Trophoblast cell (in vitro differentiated cells and primary cell): ENCODE results near the gene PLCG2.

Experiments
- DNase-seq, 2 donors: peaks; one replicate each; pipeline ENCODE4 v3.0.0-alpha.2; 2016
- H2AFZ ChIP-seq: 2 replicates; pipeline ENCODE4 v1.6.1; 2013; ENCODE audit warnings: low read length, moderate library complexity, mild to moderate bottlenecking; ENCODE audit not compliant: insufficient read depth, poor library complexity
- H2AK5ac ChIP-seq: 2 replicates; pipeline ENCODE4 v1.6.1; 2013; ENCODE audit warnings: mild to moderate bottlenecking, low read length
- H2BK120ac ChIP-seq: 2 replicates; pipeline ENCODE4 v1.6.1; 2013; ENCODE audit warnings: low read length, mild to moderate bottlenecking, moderate library complexity; ENCODE audit not compliant: insufficient read depth, poor library complexity
- H2BK12ac ChIP-seq: 2 replicates; pipeline ENCODE4 v1.6.1; 2013; ENCODE audit warnings: mild to moderate bottlenecking, low read length, moderate library complexity
- H2BK5ac ChIP-seq: 2 replicates; pipeline ENCODE4 v1.6.1; 2013; ENCODE audit warnings: low read length, low read depth, moderate library complexity, mild to moderate bottlenecking; ENCODE audit not compliant: poor library complexity
- H3K14ac ChIP-seq: 2 replicates; pipeline ENCODE4 v1.6.1; 2013; ENCODE audit warnings: mild to moderate bottlenecking, low read length
- H3K18ac ChIP-seq: 2 replicates; pipeline ENCODE4 v1.6.1; 2013; ENCODE audit warnings: mild to moderate bottlenecking, low read length
- H3K23ac ChIP-seq: 2 replicates; pipeline ENCODE4 v1.6.1; 2013; ENCODE audit warnings: low read length
- H3K27ac ChIP-seq: 2 replicates; pipeline ENCODE4 v1.5.1; 2013; ENCODE audit warnings: low read depth, mild to moderate bottlenecking, inconsistent platforms, low read length, moderate library complexity
- H3K27me3 ChIP-seq: 2 replicates; pipeline ENCODE4 v1.6.1; 2013; ENCODE audit warnings: inconsistent platforms, mild to moderate bottlenecking, low read length, moderate library complexity; ENCODE audit not compliant: insufficient read depth
- H3K36me3 ChIP-seq, 2 experiments: 1 replicate in 1 of 2; 2 replicates in 1 of 2; pipeline ENCODE4 v1.6.1; 2013; ENCODE audit warnings: low read length in 2 of 2, mild to moderate bottlenecking in 2 of 2, moderate library complexity in 1 of 2; ENCODE audit not compliant: insufficient read depth in 2 of 2, control insufficient read depth in 1 of 2
- H3K4ac ChIP-seq: 2 replicates; pipeline ENCODE4 v1.6.1; 2013; ENCODE audit warnings: low read depth, mild to moderate bottlenecking, low read length, moderate library complexity
- H3K4me1 ChIP-seq, 2 experiments: 1 replicate in 1 of 2; 2 replicates in 1 of 2; pipeline ENCODE4 v1.6.1; 2013; ENCODE audit warnings: low read length in 2 of 2, mild to moderate bottlenecking in 2 of 2, moderate library complexity in 1 of 2; ENCODE audit not compliant: insufficient read depth in 2 of 2, control insufficient read depth in 1 of 2
- H3K4me2 ChIP-seq: 2 replicates; pipeline ENCODE4 v1.6.1; 2013; ENCODE audit warnings: inconsistent platforms, mild to moderate bottlenecking, low read length, moderate library complexity
- H3K4me3 ChIP-seq: 2 replicates; pipeline ENCODE4 v1.5.1; 2013; ENCODE audit warnings: mild to moderate bottlenecking, low read depth, low read length, inconsistent platforms
- H3K79me1 ChIP-seq: one replicate; pipeline ENCODE4 v1.6.1; 2013; ENCODE audit warnings: low read length
- H3K79me2 ChIP-seq: 2 replicates; pipeline ENCODE4 v1.6.1; 2013; ENCODE audit warnings: low read length, mild to moderate bottlenecking; ENCODE audit not compliant: control insufficient read depth, insufficient read depth, poor library complexity
- H3K9ac ChIP-seq: 2 replicates; pipeline ENCODE4 v1.6.1; 2013; ENCODE audit warnings: mild to moderate bottlenecking, low read length
- H3K9me3 ChIP-seq: 2 replicates; pipeline ENCODE4 v1.6.1; 2013; ENCODE audit warnings: low read depth, mild to moderate bottlenecking, control low read depth, inconsistent platforms, low read length; ENCODE audit not compliant: insufficient read depth
- H4K12ac ChIP-seq: 2 replicates; pipeline ENCODE4 v1.6.1; 2013; ENCODE audit warnings: low read depth, mild to moderate bottlenecking, low read length, moderate library complexity
- H4K8ac ChIP-seq: 2 replicates; pipeline ENCODE4 v1.6.1; 2013; ENCODE audit warnings: low read depth, mild to moderate bottlenecking, low read length, moderate library complexity
- H4K91ac ChIP-seq: one replicate; pipeline ENCODE4 v1.6.1; 2013; ENCODE audit warnings: low read depth, mild to moderate bottlenecking, low read length, moderate library complexity
- WGBS: extraction: QIAGEN DNeasy Blood & Tissue Kit; methylation state at CpG from one replicate; pipeline ENCODE4 v1.1.7; 2013; ENCODE audit warnings: missing lambda C conversion rate; ENCODE audit not compliant: insufficient read length, insufficient coverage; ENCODE audit errors: extremely low coverage; 5-methylcytosine and 5-hydroxymethylcytosine counted together

PLCG2 gene

GRCh38 chr16:81987706-81988105, 208.6 kb downstream of the PLCG2 start:
- no peak overlapping the region for H3K4me2 ChIP-seq
- H2AFZ ChIP-seq = no peak overlapping the region
- H3K27ac ChIP-seq = no peak overlapping the region
- no peak overlapping the region for H3K4me3 ChIP-seq
- H4K91ac ChIP-seq = no peak overlapping the region
- no peak overlapping the region for H2BK12ac ChIP-seq
- H3K18ac ChIP-seq = no peak overlapping the region
- no peaks in the 10 kb centered on the region for H3K9me3 ChIP-seq
- no peak overlapping the region for H4K8ac ChIP-seq
- no peaks in the 10 kb centered on the region for H3K79me1 ChIP-seq
- WGBS = no CpG with 5 or more reads among the region's 5 CpGs
- no peak overlapping the region for H2AK5ac ChIP-seq
- H2BK120ac ChIP-seq = no peak overlapping the region
- no peaks in the 10 kb centered on the region for H3K4me1 ChIP-seq
- H3K27me3 ChIP-seq = no peaks in the 10 kb centered on the region
- no peak overlapping the region for H4K12ac ChIP-seq
- H2BK5ac ChIP-seq = no peak overlapping the region
- H3K4ac ChIP-seq = no peak overlapping the region
- H3K14ac ChIP-seq = no peak overlapping the region
- no peaks in the 10 kb centered on the region for H3K79me2 ChIP-seq
- H3K23ac ChIP-seq = no peak overlapping the region
- peak; percentile 14 to 54 for DNase-seq
- H3K9ac ChIP-seq = no peak overlapping the region
- no peaks in the 10 kb centered on the region for H3K36me3 ChIP-seq

- H3K27me3 ChIP-seq = no peaks in the 10 kb centered on the region
- no peak overlapping the region for H2BK5ac ChIP-seq
- no peak overlapping the region for H2BK12ac ChIP-seq
- H4K8ac ChIP-seq = no peak overlapping the region
- no peak overlapping the region for H2AK5ac ChIP-seq
- no peak overlapping the region for H3K4ac ChIP-seq
- H2BK120ac ChIP-seq = no peak overlapping the region
- H3K79me2 ChIP-seq = no peaks in the 10 kb centered on the region
- H3K79me1 ChIP-seq = no peaks in the 10 kb centered on the region
- H3K18ac ChIP-seq = no peak overlapping the region
- H3K4me2 ChIP-seq = no peak overlapping the region
- no peak overlapping the region for H3K23ac ChIP-seq
- H3K36me3 ChIP-seq = no peaks in the 10 kb centered on the region
- H2AFZ ChIP-seq = no peak overlapping the region
- DNase-seq = no peak
- H3K27ac ChIP-seq = no peak overlapping the region
- H3K14ac ChIP-seq = no peak overlapping the region
- H3K4me1 ChIP-seq = peaks cover 0 to 8% of the 10 kb centered on the region in 2 experiments
- no peak overlapping the region for H3K9ac ChIP-seq
- WGBS = no CpG with 5 or more reads among the region's 3 CpGs
- H3K4me3 ChIP-seq = no peak overlapping the region
- no peaks in the 10 kb centered on the region for H3K9me3 ChIP-seq
- H4K91ac ChIP-seq = no peak overlapping the region
- no peak overlapping the region for H4K12ac ChIP-seq
These were observed 213.8 kb downstream of the PLCG2 start for GRCh38 chr16:81992859-81993258.

- Histone ChIP-seq H2AK5ac (no peak overlapping the region), H3K14ac (no peak overlapping the region), H3K4me2 (no peak overlapping the region), H3K18ac (no peak overlapping the region), H3K36me3 (no peaks in the 10 kb centered on the region), H3K79me2 (no peaks in the 10 kb centered on the region), H3K79me1 (no peaks in the 10 kb centered on the region), H3K23ac (no peak overlapping the region), H3K4me1 (peaks cover 0 to 10% of the 10 kb centered on the region in 2 experiments), H2BK5ac (no peak overlapping the region), H3K27ac (no peak overlapping the region), H2BK12ac (no peak overlapping the region), H3K4ac (no peak overlapping the region), H4K8ac (no peak overlapping the region), H3K9me3 (no peaks in the 10 kb centered on the region), H2AFZ (no peak overlapping the region), H2BK120ac (no peak overlapping the region), H3K27me3 (no peaks in the 10 kb centered on the region), H4K12ac (no peak overlapping the region), H3K4me3 (no peak overlapping the region), H4K91ac (no peak overlapping the region), H3K9ac (no peak overlapping the region)
- DNase-seq = no peak
- no CpG with 5 or more reads among the region's 5 CpGs for WGBS
These were observed 215.4 kb downstream of the PLCG2 start for GRCh38 chr16:81994485-81994884.

GRCh38 chr16:81995651-81996050, 216.6 kb downstream of the PLCG2 start:
- Histone ChIP-seq H3K14ac (no peak overlapping the region), H2BK120ac (no peak overlapping the region), H3K4me3 (no peak overlapping the region), H3K36me3 (no peaks in the 10 kb centered on the region), H3K79me2 (no peaks in the 10 kb centered on the region), H3K27ac (no peak overlapping the region), H3K79me1 (no peaks in the 10 kb centered on the region), H3K9me3 (no peaks in the 10 kb centered on the region), H2AK5ac (no peak overlapping the region), H3K4ac (no peak overlapping the region), H4K12ac (no peak overlapping the region), H2BK12ac (no peak overlapping the region), H3K23ac (no peak overlapping the region), H4K91ac (no peak overlapping the region), H2AFZ (no peak overlapping the region), H3K4me2 (no peak overlapping the region), H3K9ac (no peak overlapping the region), H3K18ac (no peak overlapping the region), H4K8ac (no peak overlapping the region), H2BK5ac (no peak overlapping the region), H3K27me3 (no peaks in the 10 kb centered on the region), H3K4me1 (peaks cover 0 to 10% of the 10 kb centered on the region in 2 experiments)
- no peak for DNase-seq
- no CpG with 5 or more reads among the region's 3 CpGs for WGBS
